GM06990 (cell line): ENCODE measurements around the gene NUB1.

ENCODE experiments used
- DNase-seq: peaks from one replicate; pipeline ENCODE4 v3.0.0-alpha.2; 2011; ENCODE audit not compliant: insufficient read length; ENCODE audit errors: extremely low read depth
- H3K27me3 ChIP-seq: replicated peaks from 2 replicates; pipeline ENCODE4 v1.6.0; 2011; ENCODE audit warnings: low read length; ENCODE audit not compliant: control insufficient read depth, insufficient read depth
- H3K36me3 ChIP-seq: 2 replicates; pipeline ENCODE4 v1.5.1; 2011; ENCODE audit warnings: low read length; ENCODE audit not compliant: control insufficient read depth, insufficient read depth
- H3K4me3 ChIP-seq: replicated peaks from 2 replicates; pipeline ENCODE4 v1.5.1; 2011; ENCODE audit warnings: low read depth, mild to moderate bottlenecking, control low read depth, low read length
- CTCF ChIP-seq: IDR thresholded peaks from 2 replicates; pipeline ENCODE4 v1.5.1; 2011; ENCODE audit warnings: low read length, control low read depth, mild to moderate bottlenecking, inconsistent platforms; ENCODE audit not compliant: insufficient read depth, poor library complexity, severe bottlenecking

NUB1 gene

GRCh38 chr7:151337346-151337745 is 4.3 kb upstream of the NUB1 start:
- DNase-seq: no peak
- H3K36me3 ChIP-seq: no peaks in the 10 kb centered on the region
- no peak overlapping the region for H3K4me3 ChIP-seq
- no peaks in the 10 kb centered on the region for H3K27me3 ChIP-seq
- no peak for TF ChIP-seq CTCF

- TF ChIP-seq CTCF: no peak
- no peak for DNase-seq
- Histone ChIP-seq H3K36me3 (no peaks in the 10 kb centered on the region), H3K27me3 (no peaks in the 10 kb centered on the region), H3K4me3 (no peak overlapping the region)
Measured at GRCh38 chr7:151338809-151339208, 2.8 kb upstream of the NUB1 start.

GRCh38 chr7:151339651-151340382 is 1.8 kb upstream of the NUB1 start:
- H3K27me3 ChIP-seq: no peaks in the 10 kb centered on the region
- TF ChIP-seq CTCF: no peak
- no peaks in the 10 kb centered on the region for H3K36me3 ChIP-seq
- no peak overlapping the region for H3K4me3 ChIP-seq
- peak; percentile 60 for DNase-seq

- DNase-seq: no peak
- Histone ChIP-seq H3K4me3 (no peak overlapping the region), H3K36me3 (peaks cover 1% of the 10 kb centered on the region), H3K27me3 (no peaks in the 10 kb centered on the region)
- no peak for TF ChIP-seq CTCF
Measured at GRCh38 chr7:151340794-151341356, 737 bp upstream of the NUB1 start.

- TF ChIP-seq CTCF: no peak
- peak; percentile 65 for DNase-seq
- Histone ChIP-seq H3K36me3 (peaks cover 6% of the 10 kb centered on the region), H3K4me3 (peak overlapping the region; percentile 71), H3K27me3 (no peaks in the 10 kb centered on the region)
Measured at GRCh38 chr7:151342102-151342646, 562 bp downstream of the NUB1 start.
